CD4-positive, alpha-beta T cell treated with Interferon gamma for 1 hour (primary cell): ENCODE data around the gene ZNF319.
"Not testable (repeated sequence)": the region's sequence is repeated elsewhere in the genome, so short reads cannot be mapped to it uniquely, and the experiment has no call there.

ENCODE experiments used
- DNase-seq: peaks from one replicate; pipeline ENCODE4 v3.0.0-alpha.2; 2020

The ZNF319 gene

DNA sequence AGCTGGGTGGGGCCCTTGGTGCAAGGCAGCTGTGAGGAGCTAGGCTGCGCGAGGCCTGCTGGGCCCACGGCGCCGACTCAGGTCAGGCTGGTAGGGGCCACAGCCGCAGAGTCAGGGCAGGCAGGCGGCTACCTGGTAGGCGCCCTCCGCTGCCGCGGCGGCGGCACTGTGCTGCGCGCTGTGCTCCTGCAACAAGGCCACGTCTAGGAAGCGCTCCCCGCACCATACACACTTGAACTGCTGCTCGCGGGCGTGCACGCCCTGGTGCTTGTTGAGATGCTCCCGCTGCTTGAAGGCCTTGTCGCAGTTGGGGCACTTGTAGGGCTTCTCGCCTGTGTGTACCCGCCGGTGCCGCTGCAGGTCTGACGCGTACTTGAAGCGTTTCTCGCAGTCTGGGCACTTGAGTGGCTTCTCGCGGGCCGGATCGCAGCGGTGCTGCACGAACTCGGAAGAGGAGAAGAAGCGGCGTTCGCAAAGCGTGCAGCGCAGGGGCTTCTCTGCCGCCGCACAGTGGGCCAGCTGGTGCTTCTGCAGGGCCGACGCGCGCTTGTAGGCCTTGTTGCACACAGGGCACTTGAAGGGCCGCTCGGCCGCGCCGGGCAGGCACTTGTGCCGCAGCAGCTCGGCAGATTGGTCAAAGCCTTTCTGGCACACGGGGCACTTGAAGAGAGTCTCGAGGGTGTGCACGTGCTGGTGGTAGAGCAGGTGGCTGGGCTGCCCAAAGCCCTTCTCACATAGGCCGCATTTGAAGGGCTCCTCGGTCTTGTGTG is 3.9 kb downstream of the ZNF319 start:
- no peak for DNase-seq

GRCh38 chr16:57995721-57996405 is 4.6 kb downstream of the ZNF319 start:
- DNase-seq: no peak

- DNase-seq: peak; percentile 65
Observed at GRCh38 chr16:57994778-57995177, 5.7 kb downstream of the ZNF319 start.

DNA sequence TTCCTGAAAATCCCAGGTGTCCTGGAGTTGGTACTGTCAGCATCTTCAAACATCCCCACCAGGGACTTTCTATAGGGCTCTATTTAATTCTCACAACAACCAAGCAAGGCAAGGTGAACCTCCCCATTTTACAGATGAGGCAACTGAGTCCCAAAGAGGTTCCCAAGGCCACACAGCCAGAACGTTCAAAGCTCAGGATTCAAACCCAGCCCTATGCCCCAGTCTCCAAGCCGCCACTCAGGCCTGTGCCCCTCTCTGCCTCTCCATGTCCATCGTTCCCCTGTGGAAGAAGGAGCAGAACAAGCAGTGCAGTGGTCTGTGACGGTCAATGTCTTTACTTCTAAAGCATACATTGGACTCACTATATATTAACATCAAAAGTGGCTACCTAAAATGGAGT is 6.1 kb downstream of the ZNF319 start:
- no peak for DNase-seq

DNA sequence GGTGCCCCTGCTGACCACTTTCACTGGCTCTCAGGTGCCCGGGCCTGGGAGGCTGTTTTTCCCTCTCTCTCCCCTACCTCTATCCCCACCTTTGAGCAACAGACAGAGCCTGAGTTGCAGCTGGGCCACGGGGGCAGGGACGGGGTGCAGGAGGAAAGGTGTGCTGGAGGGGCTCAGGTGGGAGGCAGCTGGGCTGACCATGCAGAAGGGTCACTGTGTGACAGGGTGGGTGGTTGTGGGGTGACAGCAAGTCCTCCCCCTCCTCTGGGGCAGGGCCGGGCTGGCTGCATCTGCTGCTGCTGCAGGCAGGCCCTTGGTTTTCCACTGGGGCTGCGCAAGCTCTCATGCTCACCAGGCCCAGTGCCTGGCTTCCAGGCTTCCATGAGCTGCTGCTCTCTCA is 6.6 kb downstream of the ZNF319 start:
- no peak for DNase-seq

- DNase-seq: no peak
Observed at GRCh38 chr16:57993438-57993837, 7.0 kb downstream of the ZNF319 start.

- no peak for DNase-seq
Observed at GRCh38 chr16:57992084-57992483, 8.4 kb downstream of the ZNF319 start.

GRCh38 chr16:57991551-57992059 is 8.9 kb downstream of the ZNF319 start:
- no peak for DNase-seq

DNA sequence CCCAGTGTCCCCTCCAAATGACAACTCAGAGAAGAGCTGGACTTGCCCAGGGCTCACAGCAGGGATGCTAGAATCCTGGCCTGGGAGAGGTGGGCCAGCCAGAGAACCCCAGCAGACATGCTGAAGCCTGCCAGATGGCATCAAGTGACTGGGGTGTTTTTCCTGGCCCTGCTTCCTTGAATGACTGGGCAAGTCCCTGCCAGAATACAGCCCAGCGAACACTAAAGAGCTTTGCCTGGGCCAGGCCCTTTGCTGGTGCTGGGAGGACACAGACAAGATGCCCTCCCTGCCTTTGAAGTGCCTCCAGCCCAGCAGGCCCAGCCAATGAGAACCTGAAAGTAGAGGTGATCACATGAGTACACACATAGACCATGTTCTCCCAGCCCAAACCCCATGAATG is 11.5 kb downstream of the ZNF319 start:
- DNase-seq: no peak

GRCh38 chr16:57987441-57988177 is 12.9 kb downstream of the ZNF319 start:
- DNase-seq: no peak

- no peak for DNase-seq
Observed at GRCh38 chr16:57986196-57986595, 14.3 kb downstream of the ZNF319 start.

DNA sequence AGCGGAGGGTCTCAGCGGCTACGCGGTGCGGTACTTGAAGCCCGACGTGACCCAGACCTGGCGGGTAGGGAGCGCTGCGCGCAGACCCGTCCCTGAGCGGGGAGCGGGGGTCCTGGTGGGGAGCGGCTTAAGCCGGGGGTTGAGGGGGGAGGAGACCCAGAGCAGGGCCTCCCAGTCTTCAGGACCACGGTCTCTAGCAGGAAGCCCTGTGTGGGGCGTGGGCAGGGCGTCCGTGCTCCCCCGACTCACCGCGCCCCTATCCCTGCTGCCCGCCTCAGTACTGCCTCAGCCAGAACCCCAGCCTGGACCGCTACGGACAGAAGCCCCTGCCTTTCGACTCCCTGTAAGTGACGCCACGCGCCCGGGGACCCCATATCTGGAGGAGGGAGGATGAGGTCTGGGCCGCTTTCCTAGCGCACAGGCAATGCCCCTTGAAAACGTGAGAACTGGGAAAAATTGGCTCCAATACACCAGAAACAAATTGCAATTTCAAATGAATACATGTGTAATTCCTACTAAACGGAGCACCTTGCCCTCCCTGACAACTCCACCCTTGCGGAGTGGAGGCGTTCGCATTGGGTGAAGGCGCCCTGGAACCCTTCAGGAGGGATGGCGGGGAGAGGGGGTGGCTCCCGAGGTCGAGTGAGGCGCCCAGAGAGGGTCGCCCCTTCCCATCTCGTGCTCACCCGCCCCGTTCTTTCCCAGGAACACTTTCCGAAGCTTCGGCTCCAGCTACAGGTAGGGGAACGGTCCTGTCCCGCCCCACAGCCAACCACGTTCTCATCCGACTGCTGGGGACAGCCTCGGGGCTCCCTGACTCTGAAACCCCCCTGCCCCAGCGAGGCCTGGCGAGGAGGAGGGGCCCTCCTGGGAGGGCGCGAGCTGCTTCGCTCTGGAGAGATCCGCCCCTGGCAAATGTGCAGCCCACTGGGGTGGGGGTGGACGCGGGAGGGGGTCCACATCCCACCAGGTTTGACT is 15.0 kb downstream of the ZNF319 start:
- DNase-seq: no peak

- DNase-seq: peak; percentile 95
Observed at GRCh38 chr16:57984443-57985203, 15.8 kb downstream of the ZNF319 start.

DNA sequence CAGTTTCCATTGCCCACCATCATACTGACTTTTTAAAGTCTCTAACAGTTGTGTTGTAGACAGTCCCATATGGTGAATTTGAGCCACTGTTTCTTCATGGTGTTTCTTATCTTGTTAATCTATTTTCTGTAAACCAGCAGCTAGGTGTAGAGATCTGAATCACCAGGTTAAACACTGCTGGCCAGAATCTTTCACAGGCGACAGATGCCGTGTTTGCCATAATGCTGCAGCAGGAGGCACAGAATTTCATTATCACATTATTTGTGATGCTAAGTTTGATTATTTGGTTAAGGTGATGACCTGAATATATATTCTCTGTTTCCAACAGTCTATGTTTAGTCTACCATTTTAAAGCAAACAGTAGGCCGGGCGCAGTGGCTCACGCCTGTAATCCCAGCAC is 18.1 kb downstream of the ZNF319 start:
- no peak for DNase-seq

- DNase-seq: no peak
Observed at GRCh38 chr16:57981636-57982035, 18.8 kb downstream of the ZNF319 start.

DNA sequence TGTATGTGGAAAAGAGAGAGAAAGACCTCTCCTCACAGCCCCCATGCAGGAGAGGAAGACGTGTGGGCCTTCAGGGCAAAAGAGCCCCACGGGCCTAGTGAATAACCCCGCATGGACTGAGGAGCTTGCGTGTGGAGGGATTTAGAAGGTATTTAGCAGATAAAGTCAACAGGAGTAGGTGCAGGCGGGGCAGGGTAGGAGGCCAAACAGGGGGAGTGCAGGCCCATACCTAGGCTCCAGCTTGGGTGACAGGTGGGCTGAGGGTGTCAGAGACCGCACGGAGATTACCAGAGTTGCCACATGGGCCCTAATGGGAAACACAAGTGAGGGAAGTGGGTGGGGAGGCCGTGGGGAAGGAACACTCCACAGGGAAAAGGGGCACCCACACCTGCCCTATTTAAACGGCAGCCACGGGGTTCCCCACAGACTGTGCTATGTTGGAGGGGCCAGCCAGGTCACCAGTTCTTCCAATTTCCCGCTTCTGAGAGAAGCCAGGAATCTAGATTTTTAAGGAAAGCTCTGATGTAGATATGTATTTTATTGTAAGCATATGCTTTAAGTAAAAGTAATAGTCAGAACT is 21.4 kb downstream of the ZNF319 start:
- no peak for DNase-seq

DNA sequence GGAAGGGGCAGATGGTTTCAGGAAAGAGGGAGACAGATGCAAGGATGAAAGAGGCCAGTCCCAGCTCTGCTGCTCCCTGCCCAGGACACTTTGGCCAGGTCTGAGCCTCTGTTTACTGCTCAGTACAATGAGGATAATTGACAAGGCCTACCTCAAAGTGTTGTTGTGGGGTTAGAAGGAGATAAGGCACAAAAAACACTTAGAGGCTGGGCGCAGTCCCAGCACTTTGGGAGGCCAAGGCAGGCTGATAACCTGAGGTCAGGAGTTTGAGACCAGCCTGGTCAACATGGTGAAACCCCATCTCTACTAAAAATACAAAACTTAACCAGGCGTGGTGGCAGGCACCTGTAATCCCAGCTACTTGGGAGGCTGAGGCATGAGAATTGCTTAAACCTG is 22.4 kb downstream of the ZNF319 start:
- DNase-seq: not testable (repeated sequence)

- no peak for DNase-seq
Observed at GRCh38 chr16:57977418-57978069, 22.9 kb downstream of the ZNF319 start.

DNA sequence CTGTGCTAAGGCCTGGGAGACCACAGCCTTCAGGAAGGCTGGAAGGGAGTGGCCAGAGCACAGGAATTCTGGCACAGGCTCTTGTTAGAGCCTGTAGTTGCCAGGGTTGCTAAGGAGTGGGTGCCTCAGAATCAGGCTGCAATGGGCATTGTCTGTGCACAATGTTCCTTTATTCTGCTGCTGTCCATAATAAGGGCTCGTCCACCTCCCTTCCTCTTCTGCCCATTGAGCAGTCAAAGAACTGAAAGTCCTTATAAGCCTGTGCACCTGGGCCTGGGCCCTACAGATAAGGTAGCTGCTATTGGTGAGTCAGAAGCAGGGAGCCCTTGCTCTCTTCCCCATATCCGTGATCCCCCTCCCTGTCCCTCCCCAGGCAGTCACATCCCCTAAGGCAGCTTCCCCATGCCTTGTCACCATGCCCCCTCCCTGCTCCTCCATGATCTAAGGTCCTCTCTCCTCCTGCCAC is 24.1 kb downstream of the ZNF319 start:
- no peak for DNase-seq

GRCh38 chr16:57972306-57972705 is 28.2 kb downstream of the ZNF319 start:
- DNase-seq: no peak

- no peak for DNase-seq
Observed at GRCh38 chr16:57971848-57972247, 28.6 kb downstream of the ZNF319 start.
